Loucy (cell line): Measurements from ENCODE around the gene GP5.

Experiments used
- EZH2phosphoT487 ChIP-seq: fragments of 200-600 bp; IDR thresholded peaks from 2 replicates; pipeline ENCODE4 v1.6.1; 2018; ENCODE audit warnings: antibody characterized with exemption, mild to moderate bottlenecking, moderate library complexity, borderline replicate concordance
- TF ChIP-seq, protein P1 (sequence below): fragments of 200-600 bp; sonication (generic); conservative IDR thresholded peaks from 2 replicates; pipeline ENCODE4 v1.5.1; 2014; ENCODE audit warnings: mild to moderate bottlenecking, antibody characterized with exemption, low read length

DNA sequence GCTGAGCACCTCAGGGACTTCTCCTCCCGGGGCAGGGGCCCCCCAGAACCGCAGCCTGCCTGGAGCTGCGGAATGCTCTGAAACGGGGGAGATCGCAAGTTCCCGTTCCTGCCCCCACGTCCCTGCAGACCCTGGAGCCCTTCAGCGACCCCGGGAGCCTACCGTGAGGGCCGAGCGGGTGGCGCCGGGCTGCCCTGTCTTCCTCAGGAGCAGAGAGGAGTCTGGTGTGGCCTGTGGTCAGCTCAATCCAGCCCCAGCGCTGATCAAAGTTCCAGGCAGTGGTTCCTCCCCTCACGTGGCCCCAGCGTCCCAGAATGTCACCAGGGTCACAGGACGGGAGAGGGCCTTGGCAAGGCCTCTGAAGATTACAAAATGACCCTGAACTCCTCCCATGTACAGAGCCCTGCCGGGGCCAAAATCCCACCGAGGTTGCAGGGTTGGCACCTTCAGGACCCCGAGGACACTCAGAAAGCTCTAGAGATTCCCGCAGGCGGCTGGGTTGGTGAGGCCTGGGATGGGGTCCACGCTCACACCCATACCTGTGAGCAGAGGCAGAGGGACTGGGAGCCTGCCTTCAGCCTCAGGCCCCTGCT lies 47.9 kb downstream of the GP5 start, which contains the start of gene CPN2:
- TF ChIP-seq, protein P1, sequence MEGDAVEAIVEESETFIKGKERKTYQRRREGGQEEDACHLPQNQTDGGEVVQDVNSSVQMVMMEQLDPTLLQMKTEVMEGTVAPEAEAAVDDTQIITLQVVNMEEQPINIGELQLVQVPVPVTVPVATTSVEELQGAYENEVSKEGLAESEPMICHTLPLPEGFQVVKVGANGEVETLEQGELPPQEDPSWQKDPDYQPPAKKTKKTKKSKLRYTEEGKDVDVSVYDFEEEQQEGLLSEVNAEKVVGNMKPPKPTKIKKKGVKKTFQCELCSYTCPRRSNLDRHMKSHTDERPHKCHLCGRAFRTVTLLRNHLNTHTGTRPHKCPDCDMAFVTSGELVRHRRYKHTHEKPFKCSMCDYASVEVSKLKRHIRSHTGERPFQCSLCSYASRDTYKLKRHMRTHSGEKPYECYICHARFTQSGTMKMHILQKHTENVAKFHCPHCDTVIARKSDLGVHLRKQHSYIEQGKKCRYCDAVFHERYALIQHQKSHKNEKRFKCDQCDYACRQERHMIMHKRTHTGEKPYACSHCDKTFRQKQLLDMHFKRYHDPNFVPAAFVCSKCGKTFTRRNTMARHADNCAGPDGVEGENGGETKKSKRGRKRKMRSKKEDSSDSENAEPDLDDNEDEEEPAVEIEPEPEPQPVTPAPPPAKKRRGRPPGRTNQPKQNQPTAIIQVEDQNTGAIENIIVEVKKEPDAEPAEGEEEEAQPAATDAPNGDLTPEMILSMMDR: no peak
- no peak for TF ChIP-seq EZH2phosphoT487
